SK-N-SH treated with all-trans-retinoic acid at 6 μM for 48 hours (cell line): ENCODE results near the gene NTNG1.

ENCODE experiments used
- ATAC-seq: fragments of 200-7000 bp; cut with Tn5 transposase; 3 replicates; pipeline ENCODE4 v1.9.1; 2020; ENCODE audit warnings: mild to moderate bottlenecking, moderate library complexity
- ARNTL ChIP-seq: fragments of 450-650 bp; formaldehyde crosslinking; IDR thresholded peaks from 2 replicates; pipeline ENCODE4 v1.5.0; 2020; ENCODE audit warnings: low read depth, mild to moderate bottlenecking, moderate library complexity, borderline replicate concordance
- BACH2 ChIP-seq: fragments of 250-450 bp; sonication (Bioruptor Pico); IDR thresholded peaks from 2 replicates; pipeline ENCODE4 v1.9.0; 2021; ENCODE audit warnings: mild to moderate bottlenecking, borderline replicate concordance
- CSDC2 ChIP-seq: fragments of 250-450 bp; sonication (Bioruptor Pico); IDR thresholded peaks from 2 replicates; pipeline ENCODE4 v1.5.0; 2020; ENCODE audit warnings: mild to moderate bottlenecking, moderate library complexity
- ESRRG ChIP-seq: fragments of 250-450 bp; sonication (Bioruptor Pico); IDR thresholded peaks from 2 replicates; pipeline ENCODE4 v1.6.1; 2021; ENCODE audit warnings: mild to moderate bottlenecking
- ISL1 ChIP-seq: fragments of 250-450 bp; sonication (Bioruptor Pico); IDR thresholded peaks from 2 replicates; pipeline ENCODE4 v2.1.2; 2022; ENCODE audit warnings: mild to moderate bottlenecking, moderate library complexity
- OSR1 ChIP-seq: fragments of 250-450 bp; sonication (Bioruptor Pico); IDR thresholded peaks from 2 replicates; pipeline ENCODE4 v1.8.0; 2022; ENCODE audit warnings: moderate library complexity, mild to moderate bottlenecking, inconsistent platforms
- PPARA ChIP-seq: fragments of 250-450 bp; sonication (Bioruptor Pico); IDR thresholded peaks from 2 replicates; pipeline ENCODE4 v1.5.0; 2020; ENCODE audit warnings: mild to moderate bottlenecking, borderline replicate concordance
- RARB ChIP-seq: fragments of 250-450 bp; sonication (Bioruptor Pico); IDR thresholded peaks from 2 replicates; pipeline ENCODE4 v1.8.0; 2021; ENCODE audit warnings: mild to moderate bottlenecking, moderate library complexity
- SNAI2 ChIP-seq: fragments of 250-450 bp; sonication (Bioruptor Pico); IDR thresholded peaks from 2 replicates; pipeline ENCODE4 v1.5.0; 2020; ENCODE audit warnings: mild to moderate bottlenecking, moderate library complexity
- TCF4 ChIP-seq: fragments of 250-450 bp; sonication (Bioruptor Pico); IDR thresholded peaks from 2 replicates; pipeline ENCODE4 v1.8.0; 2021; ENCODE audit warnings: mild to moderate bottlenecking, moderate library complexity, borderline replicate concordance
- ZC3H10 ChIP-seq: fragments of 250-450 bp; sonication (Bioruptor Pico); IDR thresholded peaks from 2 replicates; pipeline ENCODE4 v1.5.1; 2021; ENCODE audit warnings: mild to moderate bottlenecking, moderate library complexity
- ZFP3 ChIP-seq: fragments of 250-450 bp; sonication (Bioruptor Pico); IDR thresholded peaks from 2 replicates; pipeline ENCODE4 v1.5.0; 2020; ENCODE audit warnings: mild to moderate bottlenecking, moderate library complexity
- ZFP30 ChIP-seq: fragments of 450-650 bp; formaldehyde crosslinking; IDR thresholded peaks from 2 replicates; pipeline ENCODE4 v1.5.0; 2022; ENCODE audit warnings: mild to moderate bottlenecking, moderate library complexity
- ZNF565 ChIP-seq: fragments of 450-650 bp; formaldehyde crosslinking; conservative IDR thresholded peaks from 2 replicates; pipeline ENCODE4 v1.5.0; 2020; ENCODE audit warnings: low read depth, mild to moderate bottlenecking, moderate library complexity
- ZNF70 ChIP-seq: fragments of 450-650 bp; formaldehyde crosslinking; IDR thresholded peaks from 2 replicates; pipeline ENCODE4 v1.5.0; 2020; ENCODE audit warnings: mild to moderate bottlenecking, moderate library complexity
- ZNF8 ChIP-seq: fragments of 450-650 bp; formaldehyde crosslinking; IDR thresholded peaks from 2 replicates; pipeline ENCODE4 v1.5.0; 2020; ENCODE audit warnings: mild to moderate bottlenecking, moderate library complexity
- TF ChIP-seq, protein P1 (sequence below): fragments of 250-450 bp; sonication (Bioruptor Pico); IDR thresholded peaks from 2 replicates; pipeline ENCODE4 v1.5.0; 2020; ENCODE audit warnings: mild to moderate bottlenecking, moderate library complexity
- TF ChIP-seq, protein P2 (sequence below): fragments of 250-450 bp; sonication (Bioruptor Pico); IDR thresholded peaks from 2 replicates; pipeline ENCODE4 v1.5.1; 2020; ENCODE audit warnings: low read depth, mild to moderate bottlenecking, moderate library complexity
- TF ChIP-seq, protein P3 (sequence below): fragments of 250-450 bp; sonication (Bioruptor Pico); IDR thresholded peaks from 2 replicates; pipeline ENCODE4 v1.8.0; 2021; ENCODE audit warnings: low read depth, mild to moderate bottlenecking, moderate library complexity, borderline replicate concordance
- TF ChIP-seq, protein P4 (sequence below): fragments of 250-450 bp; sonication (Bioruptor Pico); IDR thresholded peaks from 2 replicates; pipeline ENCODE4 v1.5.1; 2021; ENCODE audit warnings: mild to moderate bottlenecking, moderate library complexity
- TF ChIP-seq, protein P5 (sequence below): fragments of 250-450 bp; sonication (Bioruptor Pico); IDR thresholded peaks from 2 replicates; pipeline ENCODE4 v1.8.0; 2020; ENCODE audit warnings: mild to moderate bottlenecking, moderate library complexity, borderline replicate concordance

The NTNG1 gene

DNA sequence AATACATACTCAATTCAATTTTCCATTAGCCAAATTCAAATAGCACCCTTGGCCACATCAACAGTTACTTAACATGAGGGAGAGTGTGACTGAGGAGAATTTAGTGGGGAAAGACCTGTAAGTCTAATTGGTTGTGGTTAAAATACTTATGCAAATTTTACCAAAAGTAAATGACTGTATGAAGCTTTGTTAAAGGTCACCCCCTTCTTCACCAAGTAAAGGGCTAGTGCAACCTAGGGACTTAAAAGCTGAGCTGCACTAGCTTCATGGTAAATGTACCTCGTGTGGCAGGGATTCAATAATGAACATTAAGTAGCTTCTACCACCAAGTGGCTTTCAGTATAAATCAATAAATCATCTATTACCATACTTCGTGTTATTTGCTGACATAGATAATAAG is 372.0 kb downstream of the NTNG1 start:
- TF ChIP-seq, protein P1, sequence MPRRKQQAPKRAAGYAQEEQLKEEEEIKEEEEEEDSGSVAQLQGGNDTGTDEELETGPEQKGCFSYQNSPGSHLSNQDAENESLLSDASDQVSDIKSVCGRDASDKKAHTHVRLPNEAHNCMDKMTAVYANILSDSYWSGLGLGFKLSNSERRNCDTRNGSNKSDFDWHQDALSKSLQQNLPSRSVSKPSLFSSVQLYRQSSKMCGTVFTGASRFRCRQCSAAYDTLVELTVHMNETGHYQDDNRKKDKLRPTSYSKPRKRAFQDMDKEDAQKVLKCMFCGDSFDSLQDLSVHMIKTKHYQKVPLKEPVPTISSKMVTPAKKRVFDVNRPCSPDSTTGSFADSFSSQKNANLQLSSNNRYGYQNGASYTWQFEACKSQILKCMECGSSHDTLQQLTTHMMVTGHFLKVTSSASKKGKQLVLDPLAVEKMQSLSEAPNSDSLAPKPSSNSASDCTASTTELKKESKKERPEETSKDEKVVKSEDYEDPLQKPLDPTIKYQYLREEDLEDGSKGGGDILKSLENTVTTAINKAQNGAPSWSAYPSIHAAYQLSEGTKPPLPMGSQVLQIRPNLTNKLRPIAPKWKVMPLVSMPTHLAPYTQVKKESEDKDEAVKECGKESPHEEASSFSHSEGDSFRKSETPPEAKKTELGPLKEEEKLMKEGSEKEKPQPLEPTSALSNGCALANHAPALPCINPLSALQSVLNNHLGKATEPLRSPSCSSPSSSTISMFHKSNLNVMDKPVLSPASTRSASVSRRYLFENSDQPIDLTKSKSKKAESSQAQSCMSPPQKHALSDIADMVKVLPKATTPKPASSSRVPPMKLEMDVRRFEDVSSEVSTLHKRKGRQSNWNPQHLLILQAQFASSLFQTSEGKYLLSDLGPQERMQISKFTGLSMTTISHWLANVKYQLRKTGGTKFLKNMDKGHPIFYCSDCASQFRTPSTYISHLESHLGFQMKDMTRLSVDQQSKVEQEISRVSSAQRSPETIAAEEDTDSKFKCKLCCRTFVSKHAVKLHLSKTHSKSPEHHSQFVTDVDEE (CRISPR knock-in tag) = no peak
- TF ChIP-seq ISL1 (CRISPR knock-in tag) = no peak
- TF ChIP-seq BACH2 (CRISPR knock-in tag) = no peak
- TF ChIP-seq OSR1 (CRISPR knock-in tag) = no peak
- TF ChIP-seq ESRRG (CRISPR knock-in tag) = no peak
- no peak for ATAC-seq

DNA sequence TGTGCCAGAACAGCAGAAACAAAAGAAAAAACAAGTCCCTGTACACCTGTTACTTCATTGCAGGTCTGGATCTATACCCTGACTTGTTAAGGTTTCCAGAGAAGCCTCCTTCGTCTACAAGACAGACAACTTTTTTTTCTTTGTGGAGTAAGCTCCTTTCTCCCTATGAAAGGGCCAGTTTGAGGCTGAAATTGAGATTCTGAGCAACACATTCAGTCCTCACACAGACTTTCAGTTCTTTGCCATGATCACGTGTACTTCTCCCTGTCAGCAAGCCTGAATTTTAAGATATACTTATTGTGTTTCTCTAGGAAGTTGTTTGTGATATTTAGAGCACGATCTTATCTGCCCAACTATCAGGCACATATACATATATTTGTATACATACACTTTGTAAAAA is 374.0 kb downstream of the NTNG1 start:
- TF ChIP-seq, protein P1 (CRISPR knock-in tag) = no peak
- TF ChIP-seq BACH2 (CRISPR knock-in tag) (no peak), ISL1 (CRISPR knock-in tag) (no peak), CSDC2 (CRISPR knock-in tag) (no peak), ARNTL (no peak), RARB (CRISPR knock-in tag) (no peak), ZFP30 (no peak), ZNF565 (CRISPR knock-in tag) (no peak), ZNF70 (no peak)
- TF ChIP-seq, protein P2, sequence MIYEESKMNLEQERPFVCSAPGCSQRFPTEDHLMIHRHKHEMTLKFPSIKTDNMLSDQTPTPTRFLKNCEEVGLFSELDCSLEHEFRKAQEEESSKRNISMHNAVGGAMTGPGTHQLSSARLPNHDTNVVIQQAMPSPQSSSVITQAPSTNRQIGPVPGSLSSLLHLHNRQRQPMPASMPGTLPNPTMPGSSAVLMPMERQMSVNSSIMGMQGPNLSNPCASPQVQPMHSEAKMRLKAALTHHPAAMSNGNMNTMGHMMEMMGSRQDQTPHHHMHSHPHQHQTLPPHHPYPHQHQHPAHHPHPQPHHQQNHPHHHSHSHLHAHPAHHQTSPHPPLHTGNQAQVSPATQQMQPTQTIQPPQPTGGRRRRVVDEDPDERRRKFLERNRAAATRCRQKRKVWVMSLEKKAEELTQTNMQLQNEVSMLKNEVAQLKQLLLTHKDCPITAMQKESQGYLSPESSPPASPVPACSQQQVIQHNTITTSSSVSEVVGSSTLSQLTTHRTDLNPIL = no peak
- TF ChIP-seq, protein P3, sequence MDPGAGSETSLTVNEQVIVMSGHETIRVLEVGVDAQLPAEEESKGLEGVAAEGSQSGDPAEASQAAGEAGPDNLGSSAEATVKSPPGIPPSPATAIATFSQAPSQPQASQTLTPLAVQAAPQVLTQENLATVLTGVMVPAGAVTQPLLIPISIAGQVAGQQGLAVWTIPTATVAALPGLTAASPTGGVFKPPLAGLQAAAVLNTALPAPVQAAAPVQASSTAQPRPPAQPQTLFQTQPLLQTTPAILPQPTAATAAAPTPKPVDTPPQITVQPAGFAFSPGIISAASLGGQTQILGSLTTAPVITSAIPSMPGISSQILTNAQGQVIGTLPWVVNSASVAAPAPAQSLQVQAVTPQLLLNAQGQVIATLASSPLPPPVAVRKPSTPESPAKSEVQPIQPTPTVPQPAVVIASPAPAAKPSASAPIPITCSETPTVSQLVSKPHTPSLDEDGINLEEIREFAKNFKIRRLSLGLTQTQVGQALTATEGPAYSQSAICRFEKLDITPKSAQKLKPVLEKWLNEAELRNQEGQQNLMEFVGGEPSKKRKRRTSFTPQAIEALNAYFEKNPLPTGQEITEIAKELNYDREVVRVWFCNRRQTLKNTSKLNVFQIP (CRISPR knock-in tag) = no peak
- no peak for ATAC-seq

DNA sequence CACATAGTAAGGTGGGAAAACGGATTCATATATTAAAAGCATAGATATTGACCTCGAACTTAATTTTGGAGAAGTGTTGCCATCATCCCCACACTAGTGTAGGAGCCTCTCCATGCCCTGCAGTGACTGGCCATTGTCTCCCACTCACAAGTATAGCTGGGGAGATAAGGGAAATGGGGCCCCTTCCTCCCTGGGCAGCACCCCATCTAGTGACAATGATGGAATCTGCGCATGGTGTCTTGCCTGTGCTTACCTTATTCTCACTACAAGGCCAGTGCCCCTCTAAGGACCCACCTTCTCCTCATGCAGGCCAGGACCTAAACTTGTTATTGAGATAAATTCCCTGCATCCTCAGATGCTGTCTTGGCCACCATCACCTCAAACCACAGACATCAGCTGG is 374.9 kb downstream of the NTNG1 start:
- no peak for ATAC-seq
- TF ChIP-seq BACH2 (CRISPR knock-in tag) (no peak), OSR1 (CRISPR knock-in tag) (no peak), ZNF70 (no peak), SNAI2 (CRISPR knock-in tag) (no peak), PPARA (CRISPR knock-in tag) (no peak), ARNTL (no peak), ESRRG (CRISPR knock-in tag) (no peak), RARB (CRISPR knock-in tag) (no peak), TCF4 (CRISPR knock-in tag) (no peak), ZFP3 (CRISPR knock-in tag) (no peak), ZC3H10 (no peak), ZNF8 (CRISPR knock-in tag) (no peak)
- TF ChIP-seq, protein P3 (CRISPR knock-in tag) = no peak
- TF ChIP-seq, protein P4, sequence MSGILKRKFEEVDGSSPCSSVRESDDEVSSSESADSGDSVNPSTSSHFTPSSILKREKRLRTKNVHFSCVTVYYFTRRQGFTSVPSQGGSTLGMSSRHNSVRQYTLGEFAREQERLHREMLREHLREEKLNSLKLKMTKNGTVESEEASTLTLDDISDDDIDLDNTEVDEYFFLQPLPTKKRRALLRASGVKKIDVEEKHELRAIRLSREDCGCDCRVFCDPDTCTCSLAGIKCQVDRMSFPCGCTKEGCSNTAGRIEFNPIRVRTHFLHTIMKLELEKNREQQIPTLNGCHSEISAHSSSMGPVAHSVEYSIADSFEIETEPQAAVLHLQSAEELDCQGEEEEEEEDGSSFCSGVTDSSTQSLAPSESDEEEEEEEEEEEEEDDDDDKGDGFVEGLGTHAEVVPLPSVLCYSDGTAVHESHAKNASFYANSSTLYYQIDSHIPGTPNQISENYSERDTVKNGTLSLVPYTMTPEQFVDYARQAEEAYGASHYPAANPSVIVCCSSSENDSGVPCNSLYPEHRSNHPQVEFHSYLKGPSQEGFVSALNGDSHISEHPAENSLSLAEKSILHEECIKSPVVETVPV (CRISPR knock-in tag) = no peak
- TF ChIP-seq, protein P1 (CRISPR knock-in tag) = no peak
- TF ChIP-seq, protein P5, sequence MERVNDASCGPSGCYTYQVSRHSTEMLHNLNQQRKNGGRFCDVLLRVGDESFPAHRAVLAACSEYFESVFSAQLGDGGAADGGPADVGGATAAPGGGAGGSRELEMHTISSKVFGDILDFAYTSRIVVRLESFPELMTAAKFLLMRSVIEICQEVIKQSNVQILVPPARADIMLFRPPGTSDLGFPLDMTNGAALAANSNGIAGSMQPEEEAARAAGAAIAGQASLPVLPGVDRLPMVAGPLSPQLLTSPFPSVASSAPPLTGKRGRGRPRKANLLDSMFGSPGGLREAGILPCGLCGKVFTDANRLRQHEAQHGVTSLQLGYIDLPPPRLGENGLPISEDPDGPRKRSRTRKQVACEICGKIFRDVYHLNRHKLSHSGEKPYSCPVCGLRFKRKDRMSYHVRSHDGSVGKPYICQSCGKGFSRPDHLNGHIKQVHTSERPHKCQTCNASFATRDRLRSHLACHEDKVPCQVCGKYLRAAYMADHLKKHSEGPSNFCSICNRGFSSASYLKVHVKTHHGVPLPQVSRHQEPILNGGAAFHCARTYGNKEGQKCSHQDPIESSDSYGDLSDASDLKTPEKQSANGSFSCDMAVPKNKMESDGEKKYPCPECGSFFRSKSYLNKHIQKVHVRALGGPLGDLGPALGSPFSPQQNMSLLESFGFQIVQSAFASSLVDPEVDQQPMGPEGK (CRISPR knock-in tag) = no peak
